22Rv1 (cell line): Measurements from ENCODE around the gene TCF15.

Source experiments
- ZFX ChIP-seq: fragments of 450-650 bp; IDR thresholded peaks from 2 replicates; pipeline ENCODE4 v1.6.1; 2017; ENCODE audit warnings: antibody characterized with exemption, borderline replicate concordance
- TF ChIP-seq, protein P1 (sequence below): fragments of 450-650 bp; IDR thresholded peaks from 2 replicates; pipeline ENCODE4 v1.5.1; 2017; ENCODE audit warnings: mild to moderate bottlenecking

DNA sequence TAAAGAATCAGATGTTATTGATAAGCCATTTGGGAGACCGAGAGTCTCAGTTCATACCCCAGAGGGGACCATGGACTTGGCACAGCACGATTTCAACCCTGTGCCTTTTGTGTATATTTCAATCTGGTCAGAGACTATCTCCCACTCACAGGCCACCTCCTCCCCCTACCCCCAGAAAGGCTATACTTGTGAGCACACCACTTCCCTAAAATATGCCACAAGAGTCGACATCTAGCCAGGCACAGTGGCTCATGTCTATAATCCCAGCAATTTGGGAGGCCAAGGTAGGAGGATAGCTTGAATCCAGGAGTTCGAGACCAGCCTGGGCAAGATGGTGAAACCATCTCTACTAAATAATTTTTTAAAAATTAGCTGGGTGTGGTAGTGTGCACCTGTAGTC, 13.6 kb upstream of the TCF15 start:
- TF ChIP-seq, protein P1, sequence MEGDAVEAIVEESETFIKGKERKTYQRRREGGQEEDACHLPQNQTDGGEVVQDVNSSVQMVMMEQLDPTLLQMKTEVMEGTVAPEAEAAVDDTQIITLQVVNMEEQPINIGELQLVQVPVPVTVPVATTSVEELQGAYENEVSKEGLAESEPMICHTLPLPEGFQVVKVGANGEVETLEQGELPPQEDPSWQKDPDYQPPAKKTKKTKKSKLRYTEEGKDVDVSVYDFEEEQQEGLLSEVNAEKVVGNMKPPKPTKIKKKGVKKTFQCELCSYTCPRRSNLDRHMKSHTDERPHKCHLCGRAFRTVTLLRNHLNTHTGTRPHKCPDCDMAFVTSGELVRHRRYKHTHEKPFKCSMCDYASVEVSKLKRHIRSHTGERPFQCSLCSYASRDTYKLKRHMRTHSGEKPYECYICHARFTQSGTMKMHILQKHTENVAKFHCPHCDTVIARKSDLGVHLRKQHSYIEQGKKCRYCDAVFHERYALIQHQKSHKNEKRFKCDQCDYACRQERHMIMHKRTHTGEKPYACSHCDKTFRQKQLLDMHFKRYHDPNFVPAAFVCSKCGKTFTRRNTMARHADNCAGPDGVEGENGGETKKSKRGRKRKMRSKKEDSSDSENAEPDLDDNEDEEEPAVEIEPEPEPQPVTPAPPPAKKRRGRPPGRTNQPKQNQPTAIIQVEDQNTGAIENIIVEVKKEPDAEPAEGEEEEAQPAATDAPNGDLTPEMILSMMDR = no peak
- TF ChIP-seq ZFX = no peak
